Hippocampal formation (tissue), 2 donors: Measurements from ENCODE around the gene NRP1.

Experiments
- DNase-seq, 2 donors: peaks; one replicate each; lab custom pipeline; 2025; lab: John Stamatoyannopoulos, UW

NRP1 gene

DNA sequence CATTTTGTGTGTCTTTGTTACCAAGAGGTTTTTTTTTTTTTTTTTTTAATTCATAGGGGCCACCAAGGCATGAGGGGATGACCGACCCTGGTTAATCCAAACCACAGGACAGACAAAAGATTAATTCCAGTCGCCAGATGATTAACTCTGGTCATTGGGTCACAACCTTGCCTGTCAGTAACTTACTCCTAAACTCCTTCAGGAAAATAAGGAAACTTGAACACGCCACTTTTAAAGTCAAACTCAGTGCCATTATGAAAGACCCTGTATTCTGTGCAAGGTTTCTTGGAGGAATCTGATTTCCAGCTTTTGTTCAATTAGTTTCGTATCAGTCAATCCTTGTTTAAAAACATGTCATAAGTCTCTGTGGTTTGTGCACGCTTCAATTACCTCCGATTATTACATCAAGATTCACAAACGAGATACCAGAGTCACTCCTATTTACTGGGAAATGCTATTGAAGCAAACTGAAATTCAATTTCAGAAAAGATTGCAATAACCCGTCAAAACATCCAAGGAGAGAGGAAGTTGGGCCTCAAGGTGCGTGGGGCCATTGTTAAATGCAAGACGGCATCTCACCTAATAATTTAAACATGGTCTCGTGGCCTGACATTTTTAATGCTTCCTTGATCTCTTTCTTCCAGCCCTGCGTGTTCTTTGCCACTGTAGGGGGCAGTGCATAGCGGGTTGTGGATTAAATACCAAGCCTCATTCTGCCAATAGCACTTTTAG is 44.0 kb downstream of the NRP1 start:
- no peak for DNase-seq

GRCh38 chr10:33289776-33290175 is 44.7 kb downstream of the NRP1 start:
- DNase-seq = no peak

DNA sequence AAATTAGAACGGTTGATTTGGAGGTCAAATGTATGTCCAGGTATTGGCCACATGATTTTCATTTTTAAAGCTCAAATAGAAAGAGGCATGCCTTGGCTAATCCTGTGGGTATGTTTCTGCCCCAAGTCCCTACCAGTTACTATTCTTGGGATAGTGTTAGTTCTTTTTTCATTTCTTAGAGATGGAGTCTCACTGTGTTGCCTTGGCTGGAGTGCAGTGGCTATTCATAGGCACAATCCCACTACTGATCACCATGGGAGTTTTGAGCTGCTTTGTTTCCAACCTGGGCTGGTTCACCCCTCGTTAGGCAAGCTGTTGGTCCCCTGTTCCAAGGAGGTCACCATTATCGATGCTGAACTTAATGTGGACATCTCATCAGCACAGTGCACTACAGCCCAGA is 46.3 kb downstream of the NRP1 start:
- DNase-seq = no peak

- no peak for DNase-seq
Measured at GRCh38 chr10:33287112-33287511, 47.4 kb downstream of the NRP1 start.

GRCh38 chr10:33286157-33286934 is 48.1 kb downstream of the NRP1 start:
- no peak for DNase-seq

GRCh38 chr10:33284945-33285344 is 49.5 kb downstream of the NRP1 start:
- no peak for DNase-seq

- DNase-seq = no peak
Measured at GRCh38 chr10:33279811-33280602, 54.5 kb downstream of the NRP1 start.

GRCh38 chr10:33279276-33279675 is 55.2 kb downstream of the NRP1 start:
- DNase-seq = no peak

- no peak for DNase-seq
Measured at GRCh38 chr10:33278198-33278597, 56.3 kb downstream of the NRP1 start.

DNA sequence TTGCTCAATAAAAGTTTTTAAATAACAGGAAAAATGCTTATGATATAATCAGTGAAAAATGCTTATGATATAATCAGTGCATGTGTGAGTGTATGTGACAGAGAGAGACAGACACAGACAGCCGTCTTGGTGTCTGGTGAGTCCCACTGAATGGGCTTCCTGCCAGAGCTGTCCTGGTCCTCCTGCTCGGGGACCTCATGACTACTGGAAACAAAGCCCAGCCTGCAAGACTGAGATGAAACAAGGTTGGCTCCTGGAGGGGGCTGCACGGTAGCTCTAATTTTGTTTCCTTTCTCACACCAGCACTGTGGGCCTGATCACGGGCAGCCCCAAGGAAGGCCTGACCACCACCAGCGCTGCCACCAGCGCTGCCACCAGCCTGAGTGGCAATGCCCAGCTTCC is 57.3 kb downstream of the NRP1 start:
- no peak for DNase-seq

DNA sequence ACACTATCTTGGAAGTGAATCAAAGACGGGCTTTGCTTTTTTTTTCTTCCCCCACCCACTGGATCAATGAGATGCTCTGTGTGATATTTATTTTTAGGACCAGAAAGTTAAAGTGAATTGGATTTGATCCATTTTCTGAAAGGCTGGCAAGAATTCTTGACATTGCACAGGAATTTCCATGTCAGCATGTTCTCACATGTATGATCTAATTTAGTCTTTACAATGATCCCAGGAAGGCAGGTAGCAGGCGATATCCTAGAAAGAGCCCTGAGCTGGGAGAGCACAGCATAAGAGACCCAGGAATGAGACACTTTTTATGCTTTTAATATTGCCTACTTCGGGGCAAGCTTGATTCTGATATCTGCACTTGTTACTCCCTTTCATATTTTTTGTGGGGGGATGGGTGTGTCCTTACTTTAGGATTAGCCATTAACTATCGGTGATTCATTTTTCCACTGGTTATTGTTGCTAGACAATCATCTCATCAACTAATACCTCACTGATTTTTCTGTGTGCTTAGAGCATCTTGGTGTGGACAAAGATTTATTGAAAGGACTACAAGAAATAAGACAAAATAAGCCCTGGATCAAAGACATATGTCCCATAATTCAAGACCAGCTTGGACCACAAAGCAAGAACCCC is 58.1 kb downstream of the NRP1 start:
- no peak for DNase-seq

GRCh38 chr10:33274096-33274785 is 60.2 kb downstream of the NRP1 start:
- no peak for DNase-seq

- DNase-seq = peak; percentile 59 to 68
Measured at GRCh38 chr10:33273295-33274002, 61.0 kb downstream of the NRP1 start.

DNA sequence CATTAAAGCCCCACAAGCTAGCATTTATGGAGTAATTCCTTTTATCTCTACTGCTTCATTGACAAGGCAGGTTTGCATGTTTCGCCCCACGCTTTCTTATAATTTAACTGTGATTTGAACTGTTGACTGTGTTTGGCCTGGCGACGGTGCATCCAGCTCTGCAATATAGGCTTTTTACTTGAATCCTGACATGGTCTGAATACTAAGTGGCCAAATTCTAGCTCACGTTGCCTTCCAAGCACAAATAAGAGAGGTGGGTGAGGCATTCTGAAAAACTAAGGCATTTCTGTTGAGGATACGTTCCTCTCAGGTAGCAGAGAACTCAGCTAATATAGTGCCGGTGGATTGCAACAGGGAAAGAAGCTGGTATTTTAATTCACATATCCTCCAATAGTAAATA is 61.8 kb downstream of the NRP1 start:
- no peak for DNase-seq

- DNase-seq = no peak
Measured at GRCh38 chr10:33271969-33272583, 62.4 kb downstream of the NRP1 start.

GRCh38 chr10:33270971-33271370 is 63.5 kb downstream of the NRP1 start:
- no peak for DNase-seq

- DNase-seq = no peak
Measured at GRCh38 chr10:33267708-33268107, 66.8 kb downstream of the NRP1 start.

GRCh38 chr10:33265621-33266020 is 68.8 kb downstream of the NRP1 start:
- no peak for DNase-seq

DNA sequence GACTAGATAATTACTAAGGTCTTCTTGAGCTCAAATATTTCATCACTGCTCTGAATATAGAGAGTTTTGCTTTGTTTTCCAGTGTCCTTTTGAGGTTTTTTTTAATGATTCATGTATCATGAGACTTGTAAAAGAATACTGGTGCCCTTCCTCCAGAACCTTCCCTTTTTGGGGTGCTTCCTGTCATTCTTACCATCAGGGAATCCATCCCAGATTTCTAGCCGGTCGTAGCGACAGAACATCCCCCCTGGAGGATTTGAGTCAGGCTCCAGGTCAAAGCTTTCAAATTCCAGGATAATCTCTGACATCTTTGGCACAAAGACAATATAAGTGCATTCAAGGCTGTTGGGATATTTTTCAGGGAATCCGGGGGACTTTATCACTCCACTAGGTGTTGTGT is 71.0 kb downstream of the NRP1 start:
- no peak for DNase-seq

DNA sequence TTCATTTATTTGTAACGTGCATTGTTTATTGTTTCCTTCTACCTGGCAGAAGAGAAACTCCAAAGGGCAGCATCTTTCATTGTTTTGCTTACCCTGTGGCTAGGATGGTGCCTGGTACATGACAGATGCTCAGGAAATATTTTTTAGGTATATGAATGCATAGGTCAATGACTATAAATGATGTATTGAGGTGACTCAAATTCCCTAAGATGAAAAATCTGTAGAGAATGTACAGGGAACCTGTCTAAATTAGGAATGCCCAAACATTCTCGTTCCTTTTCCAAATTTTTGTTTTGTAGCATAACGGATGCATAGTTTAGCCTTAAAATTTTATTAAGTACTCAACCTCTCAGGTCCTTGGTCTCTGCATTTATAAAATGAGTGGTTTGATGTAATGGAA is 71.6 kb downstream of the NRP1 start:
- no peak for DNase-seq
